Natural killer cell (primary cell): ENCODE data around the gene YIF1A. TPM values are rescaled to one million over a fixed set of nuclear protein-coding genes. Genes with fewer than 3 reads are reported as not detected.

ENCODE experiments used
- ATAC-seq, 3 donors: fragments of 150-1000 bp in 2 of 3; fragments of 200-7000 bp in 1 of 3; cut with Tn5 transposase; 1 replicate in 1 of 3; 2 replicates in 2 of 3; pipeline ENCODE4 v1.10.0; 2021; ENCODE audit warnings: mild to moderate bottlenecking in 2 of 3, moderate library complexity in 2 of 3
- DNase-seq, 2 donors: peaks; one replicate each; pipeline versions ENCODE4 v3.0.0 to v3.0.0-alpha.2; 2013 to 2021; ENCODE audit warnings: mixed read lengths in 1 of 2
- H3K27ac ChIP-seq: one replicate; pipeline ENCODE4 v1.5.1; 2013; ENCODE audit warnings: mild to moderate bottlenecking, low read length
- H3K27me3 ChIP-seq: one replicate; pipeline ENCODE4 v1.6.1; 2013; ENCODE audit warnings: low read length; ENCODE audit not compliant: control insufficient read depth, insufficient read depth
- H3K36me3 ChIP-seq: one replicate; pipeline ENCODE4 v1.6.1; 2013; ENCODE audit warnings: low read length; ENCODE audit not compliant: control insufficient read depth, insufficient read depth
- H3K4me1 ChIP-seq: one replicate; pipeline ENCODE4 v1.6.1; 2013; ENCODE audit warnings: low read length; ENCODE audit not compliant: control insufficient read depth, insufficient read depth
- H3K4me3 ChIP-seq: one replicate; pipeline ENCODE4 v1.5.1; 2013; ENCODE audit warnings: low read length
- H3K9me3 ChIP-seq: one replicate; pipeline ENCODE4 v1.6.1; 2013; ENCODE audit warnings: low read length; ENCODE audit not compliant: control insufficient read depth, insufficient read depth
- H3K27ac Mint-ChIP-seq, 2 donors: one replicate each; pipeline ENCODE4 v1.8.0; 2022; ENCODE audit warnings: mild to moderate bottlenecking in 2 of 2, mixed read lengths in 2 of 2, moderate library complexity in 1 of 2
- H3K27me3 Mint-ChIP-seq, 2 donors: one replicate each; pipeline ENCODE4 v1.8.0; 2022; ENCODE audit warnings: low read depth in 2 of 2, mixed read lengths in 2 of 2
- H3K36me3 Mint-ChIP-seq: one replicate; pipeline ENCODE4 v1.8.0; 2022; ENCODE audit warnings: mixed read lengths
- H3K4me1 Mint-ChIP-seq, 2 donors: one replicate each; pipeline ENCODE4 v1.8.0; 2022; ENCODE audit warnings: mixed read lengths in 2 of 2
- H3K4me3 Mint-ChIP-seq: one replicate; pipeline ENCODE4 v1.8.0; 2022; ENCODE audit warnings: mild to moderate bottlenecking, moderate library complexity, mixed read lengths
- H3K9me3 Mint-ChIP-seq, 2 donors: one replicate each; pipeline ENCODE4 v1.8.0; 2022; ENCODE audit warnings: mixed read lengths in 2 of 2
- WGBS: methylation state at CpG from one replicate; pipeline ENCODE4 v1.1.7; 2013; ENCODE audit warnings: missing lambda C conversion rate; ENCODE audit not compliant: insufficient coverage; 5-methylcytosine and 5-hydroxymethylcytosine counted together
- intact Hi-C: fragments of 100-400 bp; cut with micrococcal nuclease; formaldehyde crosslinking; loops from one replicate; pipeline ENCODE4 v1.14.2; 2022
- total RNA-seq, 4 donors: library from RNA; stranded (reverse); fragments of 120-200 nt in 1 of 4; gene quantifications; one replicate each; pipeline versions ENCODE4 v1.2.3 to v1.2.4, GENCODE V29; 2013 to 2022
- TF ChIP-seq, protein P1 (sequence below): fragments of 200-600 bp; IDR thresholded peaks from one replicate; pipeline ENCODE4 v1.8.0; 2022; ENCODE audit warnings: antibody characterized with exemption

Gene YIF1A
- total RNA-seq: 10 to 100 TPM; 21.9 to 28.5 (median 23.6) TPM
- 24.5 TPM for total RNA-seq (2013)

DNA sequence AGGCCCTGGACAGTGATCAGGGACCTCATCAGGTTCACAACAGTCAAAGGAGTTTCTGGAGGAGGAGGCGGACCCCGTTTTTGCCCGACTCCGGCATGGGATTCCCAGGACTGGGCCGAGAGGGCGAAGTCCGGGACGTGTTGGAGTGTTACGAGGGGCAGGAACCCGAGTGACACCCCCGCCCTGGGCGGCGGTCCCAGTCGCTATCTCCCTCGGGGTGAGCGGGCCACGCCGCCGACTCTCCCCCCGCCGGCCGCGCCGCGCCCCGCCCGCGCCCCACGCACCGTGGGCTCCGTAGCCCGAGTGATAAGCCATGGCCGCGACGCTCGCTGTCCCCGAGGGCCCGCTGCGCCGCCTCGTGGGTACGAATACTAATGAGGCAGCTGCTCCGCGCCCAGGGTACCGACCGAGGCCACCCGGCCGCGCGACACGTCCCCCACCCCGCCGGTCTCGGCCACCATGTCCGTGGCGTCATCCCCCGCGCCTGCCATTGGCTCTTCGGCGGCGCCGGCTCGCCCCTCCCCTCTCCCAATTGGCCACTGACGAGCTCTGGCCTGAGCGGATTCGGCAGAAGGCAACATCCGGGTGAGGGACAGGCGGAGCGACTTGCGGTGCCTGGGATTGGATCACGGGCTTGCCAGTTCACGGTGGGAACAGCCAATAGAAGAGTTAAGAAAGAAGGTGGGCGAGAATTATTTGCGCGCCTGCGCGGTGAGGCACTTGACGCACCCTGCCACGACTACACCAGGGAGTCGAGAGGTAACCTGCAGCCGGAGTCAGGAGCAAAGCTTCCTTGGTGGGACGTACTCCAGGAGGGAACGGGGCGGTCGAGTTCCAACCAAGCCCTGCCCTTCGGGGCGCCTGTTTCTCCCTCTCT lies at the start of gene YIF1A:
TSS of gene YIF1A (minus strand) at position 473 of the 877 bp plus-strand sequence. CDS start at position 315, 158 bp downstream.
- Histone ChIP-seq H3K27me3 (peaks cover 11% of the 10 kb centered on the region), H3K27ac (peak within 1 kb of the TSS; percentile 82), H3K4me3 (peak within 1 kb of the TSS; percentile 69), H3K36me3 (peaks cover 2% of the 10 kb centered on the region), H3K9me3 (no peaks in the 10 kb centered on the region), H3K4me1 (peaks cover 37% of the 10 kb centered on the region)
- peaks cover 24 to 43% of the 10 kb centered on the region in 2 donors for H3K4me1 Mint-ChIP-seq
- H3K4me3 Mint-ChIP-seq: peak within 1 kb of the TSS; percentile 96
- H3K36me3 Mint-ChIP-seq: no peaks in the 10 kb centered on the region
- intact Hi-C loops: loop anchor here (1.0 kb wide), 1 partner anchor 21 kb away; the partner anchor contains the start of gene RAB1B
- H3K27me3 Mint-ChIP-seq: peaks cover 28% of the 10 kb centered on the region in 2 donors
- peak within 1 kb of the TSS; percentile 87 to 89 for H3K27ac Mint-ChIP-seq
- DNase-seq (peak; percentile 97 to 99), ATAC-seq (peak; percentile 91 to 98 (median 91))
- no peaks in the 10 kb centered on the region for H3K9me3 Mint-ChIP-seq
- TF ChIP-seq, protein P1, sequence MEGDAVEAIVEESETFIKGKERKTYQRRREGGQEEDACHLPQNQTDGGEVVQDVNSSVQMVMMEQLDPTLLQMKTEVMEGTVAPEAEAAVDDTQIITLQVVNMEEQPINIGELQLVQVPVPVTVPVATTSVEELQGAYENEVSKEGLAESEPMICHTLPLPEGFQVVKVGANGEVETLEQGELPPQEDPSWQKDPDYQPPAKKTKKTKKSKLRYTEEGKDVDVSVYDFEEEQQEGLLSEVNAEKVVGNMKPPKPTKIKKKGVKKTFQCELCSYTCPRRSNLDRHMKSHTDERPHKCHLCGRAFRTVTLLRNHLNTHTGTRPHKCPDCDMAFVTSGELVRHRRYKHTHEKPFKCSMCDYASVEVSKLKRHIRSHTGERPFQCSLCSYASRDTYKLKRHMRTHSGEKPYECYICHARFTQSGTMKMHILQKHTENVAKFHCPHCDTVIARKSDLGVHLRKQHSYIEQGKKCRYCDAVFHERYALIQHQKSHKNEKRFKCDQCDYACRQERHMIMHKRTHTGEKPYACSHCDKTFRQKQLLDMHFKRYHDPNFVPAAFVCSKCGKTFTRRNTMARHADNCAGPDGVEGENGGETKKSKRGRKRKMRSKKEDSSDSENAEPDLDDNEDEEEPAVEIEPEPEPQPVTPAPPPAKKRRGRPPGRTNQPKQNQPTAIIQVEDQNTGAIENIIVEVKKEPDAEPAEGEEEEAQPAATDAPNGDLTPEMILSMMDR: no peak
- WGBS: under 1% methylated on average over 87 of the region's 87 CpGs

DNA sequence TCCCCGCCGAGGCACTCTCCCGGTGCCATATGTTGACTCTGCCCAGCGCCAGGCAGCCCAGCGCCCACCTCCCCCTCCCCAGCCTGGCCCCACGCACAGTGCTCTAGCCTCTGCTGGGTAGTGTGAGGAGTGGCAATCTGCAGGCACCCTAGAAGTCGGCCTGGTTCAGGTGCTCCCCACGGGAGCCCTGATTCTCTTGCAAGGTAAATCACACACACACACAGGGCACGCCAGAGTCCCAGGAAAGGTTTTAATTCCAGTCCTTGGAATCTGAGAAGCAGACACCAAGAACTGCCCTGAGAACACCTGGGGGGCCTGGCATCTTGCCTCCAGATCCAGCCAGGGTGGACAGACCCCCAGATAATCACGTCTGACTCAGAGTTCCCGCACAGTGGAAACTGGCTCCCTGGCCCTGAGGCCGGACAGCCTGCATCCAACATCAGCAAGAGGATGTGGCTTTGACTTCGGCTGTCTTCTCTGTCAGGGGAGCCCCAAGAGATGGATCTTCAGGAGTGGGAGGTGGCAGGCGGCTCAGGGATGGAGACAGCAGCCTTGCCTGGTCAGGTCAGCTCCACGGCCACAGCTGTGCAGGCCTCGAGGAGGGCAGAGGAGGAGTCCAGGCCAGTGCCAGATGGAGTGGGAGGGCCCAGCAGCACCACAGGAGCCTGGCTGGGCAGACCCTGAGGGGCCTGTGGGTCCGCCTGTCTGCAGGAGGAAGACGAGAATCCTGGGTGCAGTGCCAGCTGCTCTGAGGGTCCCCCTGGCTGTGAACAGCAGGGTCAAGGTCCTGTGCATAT lies 48.4 kb upstream of the YIF1A start:
- DNase-seq (peak in 1 of 2 donors; percentile 4), ATAC-seq (no peak)
- intact Hi-C loops: no loop called here
- Mint-ChIP-seq H3K36me3 (no peaks in the 10 kb centered on the region), H3K27ac (peak overlapping the region; percentile 71 to 92), H3K4me1 (peaks cover 10 to 31% of the 10 kb centered on the region in 2 donors), H3K27me3 (peaks cover 7 to 25% of the 10 kb centered on the region in 2 donors), H3K4me3 (no peak overlapping the region), H3K9me3 (no peaks in the 10 kb centered on the region)
- no peaks in the 10 kb centered on the region for H3K27me3 ChIP-seq
- 79% methylated on average over 17 of the region's 18 CpGs for WGBS
- H3K27ac ChIP-seq: peak overlapping the region; percentile 4
- H3K4me3 ChIP-seq: no peak overlapping the region
- TF ChIP-seq, protein P1: no peak
- peaks cover 24% of the 10 kb centered on the region for H3K4me1 ChIP-seq
- H3K36me3 ChIP-seq: peaks cover 49% of the 10 kb centered on the region
- no peaks in the 10 kb centered on the region for H3K9me3 ChIP-seq

DNA sequence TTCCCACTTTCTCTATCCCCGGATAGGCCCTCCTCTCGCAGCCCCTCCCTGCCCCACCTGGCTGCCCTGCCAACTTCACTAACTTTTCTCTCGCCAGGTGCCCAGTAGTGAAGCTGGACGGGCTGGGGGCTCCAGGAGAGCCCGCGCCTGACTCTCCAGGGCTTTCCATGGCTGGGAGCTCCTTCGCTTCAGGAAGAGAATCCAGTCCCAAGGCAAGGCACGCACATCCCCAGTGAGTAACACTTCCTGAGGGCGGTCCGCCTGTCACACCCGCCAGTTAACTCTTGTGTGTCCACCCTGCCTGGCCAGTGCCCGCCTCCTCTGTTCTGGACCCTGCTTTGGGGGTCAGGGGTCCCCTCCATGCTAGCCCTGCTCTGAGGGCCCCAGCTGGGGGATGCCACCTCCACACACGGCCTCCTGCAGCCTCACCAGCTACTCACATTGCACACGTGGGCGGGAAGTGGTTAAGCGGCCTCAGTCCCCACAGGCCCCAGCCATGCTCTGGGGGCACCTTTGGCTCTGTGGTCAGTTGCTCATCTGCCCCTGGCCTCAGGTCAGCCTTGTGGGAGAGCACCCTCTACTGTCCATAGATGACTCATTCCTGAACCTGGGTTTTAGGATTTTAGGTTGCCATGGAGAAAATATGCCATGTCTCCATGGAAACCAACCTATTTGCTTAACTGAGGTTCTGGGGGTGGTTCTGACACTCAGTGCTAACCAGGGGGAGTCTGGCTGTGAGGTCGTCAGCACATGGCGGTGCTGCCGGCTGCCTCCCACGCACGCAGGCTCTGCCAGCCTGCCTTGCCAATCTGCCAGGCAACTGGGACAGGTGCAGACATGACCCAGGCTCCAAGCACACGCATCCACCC lies 47.5 kb upstream of the YIF1A start, which contains the start of gene RIN1:
TSS of gene RIN1 (minus strand) at position 201 of the 869 bp plus-strand sequence. CDS start at position 169, 32 bp downstream.
- 12% methylated on average over 22 of the region's 22 CpGs for WGBS
- Histone ChIP-seq H3K27ac (peak within 1 kb of the TSS; percentile 4), H3K9me3 (no peaks in the 10 kb centered on the region), H3K4me3 (peak within 1 kb of the TSS; percentile 8), H3K4me1 (peaks cover 24% of the 10 kb centered on the region), H3K27me3 (no peaks in the 10 kb centered on the region), H3K36me3 (peaks cover 42% of the 10 kb centered on the region)
- Mint-ChIP-seq H3K36me3 (no peaks in the 10 kb centered on the region), H3K4me3 (peak within 1 kb of the TSS; percentile 84), H3K9me3 (no peaks in the 10 kb centered on the region), H3K4me1 (peaks cover 10 to 27% of the 10 kb centered on the region in 2 donors), H3K27me3 (peaks cover 8 to 25% of the 10 kb centered on the region in 2 donors), H3K27ac (peak within 1 kb of the TSS; percentile 71 to 92)
- intact Hi-C loops: loop anchor here (1.0 kb wide), 1 partner anchor 8 kb away; no protein-coding TSS in a partner anchor
- ATAC-seq (peak; percentile 75 to 88 (median 87)), DNase-seq (peak; percentile 71 to 74)
- TF ChIP-seq, protein P1: peak; percentile 24
